ENCODE data around the gene EPM2AIP1. TPM values are rescaled to one million over a fixed set of nuclear protein-coding genes. Genes with fewer than 3 reads are reported as not detected.
"Not testable (repeated sequence)": the region's sequence is repeated elsewhere in the genome, so short reads cannot be mapped to it uniquely, and the experiment has no call there.

The EPM2AIP1 gene
- 1 to 10 TPM; 3.8 TPM for polyA plus RNA-seq

GRCh38 chr3:36992806-36993325 is at the start of gene EPM2AIP1:
EPM2AIP1 (minus strand) TSS chr3:36993131; CDS start chr3:36993077, 54 bp downstream.
- WGBS, 2 donors, result 0 to 1% methylated on average over 48 of the region's 48 CpGs
- Histone ChIP-seq H3K4me1 (ENCODE audit: control insufficient read depth in 2 of 2, insufficient read depth in 2 of 2, low read length in 1 of 2) (no peaks in the 10 kb centered on the region), H3K27ac (ENCODE audit: low read depth in 2 of 2, low read length in 1 of 2) (peak within 1 kb of the TSS; percentile 96 to 100), H3K36me3 (ENCODE audit: control insufficient read depth in 2 of 2, insufficient read depth in 2 of 2, low read length in 1 of 2) (no peaks in the 10 kb centered on the region), H3K4me3 (ENCODE audit: low read depth in 1 of 2, low read length in 2 of 2) (peak within 1 kb of the TSS; percentile 70 to 89), H3K27me3 (ENCODE audit: control insufficient read depth in 1 of 2, insufficient read depth in 2 of 2, low read length in 2 of 2) (no peaks in the 10 kb centered on the region), H3K9me3 (ENCODE audit: control insufficient read depth in 2 of 2, insufficient read depth in 1 of 2, low read depth in 1 of 2, low read length in 1 of 2) (no peaks in the 10 kb centered on the region)

- H3K27ac ChIP-seq (ENCODE audit: low read depth in 2 of 2, low read length in 1 of 2); H3K27me3 ChIP-seq (ENCODE audit: control insufficient read depth in 1 of 2, insufficient read depth in 2 of 2, low read length in 2 of 2); H3K4me1 ChIP-seq (ENCODE audit: control insufficient read depth in 2 of 2, insufficient read depth in 2 of 2, low read length in 1 of 2); H3K4me3 ChIP-seq (ENCODE audit: low read depth in 1 of 2, low read length in 2 of 2); H3K9me3 ChIP-seq (ENCODE audit: control insufficient read depth in 2 of 2, insufficient read depth in 1 of 2, low read depth in 1 of 2, low read length in 1 of 2); H3K36me3 ChIP-seq (ENCODE audit: control insufficient read depth in 2 of 2, insufficient read depth in 2 of 2, low read length in 1 of 2): not testable (repeated sequence)
- 60 to 63% methylated on average over 3 of the region's 3 CpGs for WGBS, 2 donors
Measured at GRCh38 chr3:37042712-37043111, 49.8 kb upstream of the EPM2AIP1 start.

- H3K4me1 ChIP-seq (ENCODE audit: control insufficient read depth in 2 of 2, insufficient read depth in 2 of 2, low read length in 1 of 2), result no peaks in the 10 kb centered on the region
- H3K36me3 ChIP-seq (ENCODE audit: control insufficient read depth in 2 of 2, insufficient read depth in 2 of 2, low read length in 1 of 2), result peaks cover 3 to 4% of the 10 kb centered on the region in 2 donors
- H3K27ac ChIP-seq (ENCODE audit: low read depth in 2 of 2, low read length in 1 of 2), result no peak overlapping the region
- WGBS, 2 donors, result 36 to 38% methylated on average over 1 of the region's 1 CpG
- no peaks in the 10 kb centered on the region for H3K9me3 ChIP-seq (ENCODE audit: control insufficient read depth in 2 of 2, insufficient read depth in 1 of 2, low read depth in 1 of 2, low read length in 1 of 2)
- H3K27me3 ChIP-seq (ENCODE audit: control insufficient read depth in 1 of 2, insufficient read depth in 2 of 2, low read length in 2 of 2), result no peaks in the 10 kb centered on the region
- H3K4me3 ChIP-seq (ENCODE audit: low read depth in 1 of 2, low read length in 2 of 2), result no peak overlapping the region
Measured at GRCh38 chr3:37041546-37042195, 48.7 kb upstream of the EPM2AIP1 start.

GRCh38 chr3:37040231-37040630 is 47.3 kb upstream of the EPM2AIP1 start:
- no peaks in the 10 kb centered on the region for H3K27me3 ChIP-seq (ENCODE audit: control insufficient read depth in 1 of 2, insufficient read depth in 2 of 2, low read length in 2 of 2)
- no peak overlapping the region for H3K4me3 ChIP-seq (ENCODE audit: low read depth in 1 of 2, low read length in 2 of 2)
- H3K27ac ChIP-seq (ENCODE audit: low read depth in 2 of 2, low read length in 1 of 2), result no peak overlapping the region
- WGBS, 2 donors, result 85 to 91% methylated on average over 1 of the region's 1 CpG
- H3K9me3 ChIP-seq (ENCODE audit: control insufficient read depth in 2 of 2, insufficient read depth in 1 of 2, low read depth in 1 of 2, low read length in 1 of 2), result no peaks in the 10 kb centered on the region
- H3K4me1 ChIP-seq (ENCODE audit: control insufficient read depth in 2 of 2, insufficient read depth in 2 of 2, low read length in 1 of 2), result no peaks in the 10 kb centered on the region
- H3K36me3 ChIP-seq (ENCODE audit: control insufficient read depth in 2 of 2, insufficient read depth in 2 of 2, low read length in 1 of 2), result peaks cover 3 to 4% of the 10 kb centered on the region in 2 donors

DNA sequence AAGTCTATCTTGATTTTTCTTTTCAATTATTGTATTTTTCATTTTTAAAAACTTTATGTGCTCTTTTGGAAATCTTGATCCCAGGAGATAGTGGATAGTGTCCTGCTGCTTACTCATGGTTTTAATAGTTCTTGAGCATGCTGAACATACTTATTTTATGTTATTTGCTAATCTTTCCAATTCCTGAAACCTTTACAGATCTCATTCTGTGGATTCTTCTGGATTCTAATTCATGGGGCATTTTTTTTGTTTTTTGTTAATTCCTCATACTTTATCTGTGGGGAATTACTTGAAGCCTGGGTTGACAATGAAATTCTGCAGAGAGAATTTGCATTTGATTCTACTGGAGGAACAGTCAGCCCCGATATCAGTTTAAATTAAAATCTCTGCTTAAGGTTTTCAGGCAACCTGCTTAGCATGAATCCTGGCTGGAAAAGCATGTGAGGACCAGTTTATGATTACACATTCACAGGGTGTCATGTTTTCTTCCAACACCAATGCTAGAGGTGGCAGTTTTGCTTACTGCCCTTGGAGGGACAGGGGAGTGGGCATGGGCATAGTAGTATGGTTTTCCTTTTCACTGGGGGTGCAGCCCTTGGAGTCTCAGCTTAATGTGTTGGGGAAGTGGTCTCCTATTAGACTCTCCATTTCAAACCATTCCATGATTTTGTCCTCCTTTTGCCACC is 46.4 kb upstream of the EPM2AIP1 start:
- Histone ChIP-seq H3K27me3 (ENCODE audit: control insufficient read depth in 1 of 2, insufficient read depth in 2 of 2, low read length in 2 of 2) (no peaks in the 10 kb centered on the region), H3K9me3 (ENCODE audit: control insufficient read depth in 2 of 2, insufficient read depth in 1 of 2, low read depth in 1 of 2, low read length in 1 of 2) (no peaks in the 10 kb centered on the region), H3K36me3 (ENCODE audit: control insufficient read depth in 2 of 2, insufficient read depth in 2 of 2, low read length in 1 of 2) (peaks cover 3 to 4% of the 10 kb centered on the region in 2 donors), H3K4me3 (ENCODE audit: low read depth in 1 of 2, low read length in 2 of 2) (no peak overlapping the region), H3K4me1 (ENCODE audit: control insufficient read depth in 2 of 2, insufficient read depth in 2 of 2, low read length in 1 of 2) (no peaks in the 10 kb centered on the region), H3K27ac (ENCODE audit: low read depth in 2 of 2, low read length in 1 of 2) (no peak overlapping the region)
- 96 to 100% methylated on average over 1 of the region's 1 CpG for WGBS, 2 donors

GRCh38 chr3:37037352-37037751 is 44.4 kb upstream of the EPM2AIP1 start:
- Histone ChIP-seq H3K4me3 (ENCODE audit: low read depth in 1 of 2, low read length in 2 of 2) (no peak overlapping the region), H3K36me3 (ENCODE audit: control insufficient read depth in 2 of 2, insufficient read depth in 2 of 2, low read length in 1 of 2) (peaks cover 3 to 8% of the 10 kb centered on the region in 2 donors), H3K27ac (ENCODE audit: low read depth in 2 of 2, low read length in 1 of 2) (no peak overlapping the region), H3K27me3 (ENCODE audit: control insufficient read depth in 1 of 2, insufficient read depth in 2 of 2, low read length in 2 of 2) (no peaks in the 10 kb centered on the region), H3K4me1 (ENCODE audit: control insufficient read depth in 2 of 2, insufficient read depth in 2 of 2, low read length in 1 of 2) (no peaks in the 10 kb centered on the region), H3K9me3 (ENCODE audit: control insufficient read depth in 2 of 2, insufficient read depth in 1 of 2, low read depth in 1 of 2, low read length in 1 of 2) (no peaks in the 10 kb centered on the region)
- 96 to 98% methylated on average over 3 of the region's 3 CpGs for WGBS, 2 donors

DNA sequence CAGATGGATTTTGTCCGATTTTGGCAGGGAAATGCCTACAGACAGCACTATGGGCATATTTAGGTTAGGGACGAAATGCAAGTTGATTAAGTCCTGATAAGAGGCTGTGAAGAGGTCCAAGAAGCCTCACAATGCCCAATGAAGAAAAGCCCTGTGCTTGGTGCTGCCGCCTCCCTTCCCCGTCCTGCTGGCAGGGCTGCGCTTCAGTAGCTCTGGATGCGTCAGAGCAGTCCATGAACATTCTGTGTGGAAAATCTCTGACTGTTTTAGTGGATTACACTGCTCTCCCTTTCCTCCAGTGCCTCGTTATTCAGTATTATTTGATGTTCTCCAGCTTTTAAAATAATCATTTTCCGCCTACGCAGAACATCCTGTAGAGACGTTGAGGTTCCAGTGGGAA is 40.0 kb upstream of the EPM2AIP1 start:
- no peak overlapping the region for H3K4me3 ChIP-seq (ENCODE audit: low read depth in 1 of 2, low read length in 2 of 2)
- 78 to 79% methylated on average over 10 of the region's 10 CpGs for WGBS, 2 donors
- no peaks in the 10 kb centered on the region for H3K9me3 ChIP-seq (ENCODE audit: control insufficient read depth in 2 of 2, insufficient read depth in 1 of 2, low read depth in 1 of 2, low read length in 1 of 2)
- H3K36me3 ChIP-seq (ENCODE audit: control insufficient read depth in 2 of 2, insufficient read depth in 2 of 2, low read length in 1 of 2), result peaks cover 0 to 13% of the 10 kb centered on the region in 2 donors
- no peaks in the 10 kb centered on the region for H3K4me1 ChIP-seq (ENCODE audit: control insufficient read depth in 2 of 2, insufficient read depth in 2 of 2, low read length in 1 of 2)
- H3K27me3 ChIP-seq (ENCODE audit: control insufficient read depth in 1 of 2, insufficient read depth in 2 of 2, low read length in 2 of 2), result no peaks in the 10 kb centered on the region
- H3K27ac ChIP-seq (ENCODE audit: low read depth in 2 of 2, low read length in 1 of 2), result peak overlapping the region in 1 of 2 donors; percentile 34

DNA sequence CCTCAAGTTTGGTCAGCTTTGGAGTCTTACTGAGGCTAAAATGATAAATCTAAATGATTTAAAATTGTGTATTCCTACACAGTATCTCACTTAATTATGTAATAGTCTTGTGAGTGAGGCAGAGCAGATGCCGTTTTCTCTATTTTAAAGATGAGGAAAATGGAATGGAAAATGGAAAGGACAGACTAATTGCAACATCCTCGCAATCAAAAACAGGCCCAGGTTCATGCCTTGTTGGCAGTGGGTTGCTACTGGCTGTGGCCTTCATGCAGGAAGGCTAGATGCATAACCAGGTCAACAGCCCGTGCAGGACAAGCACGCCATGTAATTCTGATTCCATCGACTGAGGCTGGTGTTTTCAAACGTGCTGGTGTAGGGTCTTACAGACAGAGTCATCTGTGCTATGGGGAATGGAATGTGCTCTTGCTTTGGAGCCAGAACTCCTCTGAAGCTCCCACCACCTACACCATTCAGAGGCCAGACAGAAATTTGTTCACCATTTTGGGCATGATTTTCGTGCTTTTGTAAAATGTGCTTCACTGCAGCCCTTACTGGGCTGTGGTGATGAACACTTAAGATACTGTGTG is 38.3 kb upstream of the EPM2AIP1 start:
- no peaks in the 10 kb centered on the region for H3K27me3 ChIP-seq (ENCODE audit: control insufficient read depth in 1 of 2, insufficient read depth in 2 of 2, low read length in 2 of 2)
- H3K36me3 ChIP-seq (ENCODE audit: control insufficient read depth in 2 of 2, insufficient read depth in 2 of 2, low read length in 1 of 2), result peaks cover 0 to 16% of the 10 kb centered on the region in 2 donors
- 84 to 85% methylated on average over 7 of the region's 7 CpGs for WGBS, 2 donors
- H3K9me3 ChIP-seq (ENCODE audit: control insufficient read depth in 2 of 2, insufficient read depth in 1 of 2, low read depth in 1 of 2, low read length in 1 of 2), result no peaks in the 10 kb centered on the region
- H3K4me1 ChIP-seq (ENCODE audit: control insufficient read depth in 2 of 2, insufficient read depth in 2 of 2, low read length in 1 of 2), result no peaks in the 10 kb centered on the region
- no peak overlapping the region for H3K27ac ChIP-seq (ENCODE audit: low read depth in 2 of 2, low read length in 1 of 2)
- no peak overlapping the region for H3K4me3 ChIP-seq (ENCODE audit: low read depth in 1 of 2, low read length in 2 of 2)

DNA sequence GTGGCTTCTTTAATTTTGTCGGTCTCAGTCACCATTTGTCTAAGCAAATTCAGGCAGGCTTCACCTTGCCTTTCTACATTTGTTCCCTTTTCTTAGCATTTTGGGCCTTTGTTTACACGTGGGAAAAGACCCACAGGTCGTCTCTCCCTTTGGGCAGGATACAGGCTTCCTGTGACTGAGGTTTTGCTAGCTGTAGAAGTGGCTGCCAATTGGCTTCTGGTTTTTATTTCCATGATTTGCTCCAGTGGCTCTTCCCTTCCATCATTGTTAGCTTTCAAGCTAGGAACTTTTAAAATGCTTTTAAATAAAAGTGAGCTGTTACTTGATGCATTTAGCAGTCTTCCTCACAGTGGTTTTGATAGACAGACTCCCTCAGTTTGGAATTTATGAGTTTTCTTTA is 37.7 kb upstream of the EPM2AIP1 start:
- no peak overlapping the region for H3K27ac ChIP-seq (ENCODE audit: low read depth in 2 of 2, low read length in 1 of 2)
- 36 to 51% methylated on average over 3 of the region's 3 CpGs for WGBS, 2 donors

More for the DNA sequence above, 37.7 kb upstream of the EPM2AIP1 start:
- Histone ChIP-seq H3K36me3 (ENCODE audit: control insufficient read depth in 2 of 2, insufficient read depth in 2 of 2, low read length in 1 of 2) (peaks cover 0 to 16% of the 10 kb centered on the region in 2 donors), H3K9me3 (ENCODE audit: control insufficient read depth in 2 of 2, insufficient read depth in 1 of 2, low read depth in 1 of 2, low read length in 1 of 2) (no peaks in the 10 kb centered on the region), H3K27me3 (ENCODE audit: control insufficient read depth in 1 of 2, insufficient read depth in 2 of 2, low read length in 2 of 2) (no peaks in the 10 kb centered on the region), H3K4me3 (ENCODE audit: low read depth in 1 of 2, low read length in 2 of 2) (no peak overlapping the region), H3K4me1 (ENCODE audit: control insufficient read depth in 2 of 2, insufficient read depth in 2 of 2, low read length in 1 of 2) (no peaks in the 10 kb centered on the region)
